HepG2 (cell line): ENCODE data around the gene SERPINE2. TPM values are rescaled to one million over a fixed set of nuclear protein-coding genes. Genes with fewer than 3 reads are reported as not detected.

Experiments
- CCDC6 ChIP-seq: sonication (generic); formaldehyde crosslinking; IDR thresholded peaks from 2 replicates; pipeline ENCODE4 v1.8.1; 2022; ENCODE audit warnings: mild to moderate bottlenecking, missing genetic modification reagents, moderate library complexity
- CHD2 ChIP-seq: IDR thresholded peaks from 2 replicates; pipeline ENCODE4 v1.6.1; 2011; ENCODE audit warnings: low read depth, low read length, improper control_type of control experiment
- E2F1 ChIP-seq: sonication (generic); formaldehyde crosslinking; IDR thresholded peaks from 2 replicates; pipeline ENCODE4 v1.5.0; 2020; ENCODE audit warnings: missing genetic modification reagents
- GATA4 ChIP-seq: sonication (generic); IDR thresholded peaks from 2 replicates; pipeline ENCODE4 v1.6.1; 2016; ENCODE audit warnings: antibody characterized with exemption, low read depth, borderline replicate concordance
- HIC2 ChIP-seq: sonication (generic); formaldehyde crosslinking; IDR thresholded peaks from 2 replicates; pipeline ENCODE4 v1.9.0; 2022; ENCODE audit warnings: low read depth, missing genetic modification reagents
- HMGXB4 ChIP-seq, 2 experiments: sonication (generic) in 1 of 2; formaldehyde crosslinking in 1 of 2; IDR thresholded peaks; 2 replicates each; pipeline versions ENCODE4 v1.4.0 to v1.6.1; 2018 to 2020; ENCODE audit warnings: missing genetic modification reagents in 2 of 2, borderline replicate concordance in 1 of 2, low read depth in 1 of 2, mild to moderate bottlenecking in 1 of 2, missing biosample characterization in 1 of 2
- IKZF4 ChIP-seq: sonication (generic); formaldehyde crosslinking; IDR thresholded peaks from 2 replicates; pipeline ENCODE4 v1.5.1; 2020; ENCODE audit warnings: borderline replicate concordance, mild to moderate bottlenecking, low read depth, missing genetic modification reagents; ENCODE audit errors: not compliant biosample characterization
- KLF12 ChIP-seq: sonication (generic); formaldehyde crosslinking; IDR thresholded peaks from 2 replicates; pipeline ENCODE4 v1.4.0; 2020; ENCODE audit warnings: missing genetic modification reagents, borderline replicate concordance
- MXI1 ChIP-seq: IDR thresholded peaks from 3 replicates; pipeline ENCODE4 v1.6.1; 2012; ENCODE audit warnings: low read depth, low read length, inconsistent platforms, borderline replicate concordance
- POLR2G ChIP-seq: fragments of 200-400 bp; formaldehyde crosslinking; IDR thresholded peaks from 2 replicates; pipeline ENCODE4 v1.6.1; 2018; ENCODE audit warnings: mild to moderate bottlenecking, low read depth, low read length, moderate library complexity
- UBTF ChIP-seq: sonication (generic); formaldehyde crosslinking; IDR thresholded peaks from 2 replicates; pipeline ENCODE4 v1.4.0; 2020; ENCODE audit warnings: mild to moderate bottlenecking, missing genetic modification reagents
- ZFP1 ChIP-seq: IDR thresholded peaks from 2 replicates; pipeline ENCODE4 v1.6.1; 2016
- ZMYM3 ChIP-seq: sonication (generic); formaldehyde crosslinking; IDR thresholded peaks from 2 replicates; pipeline ENCODE4 v1.5.1; 2020; ENCODE audit warnings: mild to moderate bottlenecking, missing genetic modification reagents
- ZNF12 ChIP-seq: sonication (generic); formaldehyde crosslinking; IDR thresholded peaks from 2 replicates; pipeline ENCODE4 v1.5.0; 2020; ENCODE audit warnings: missing genetic modification reagents
- ZNF263 ChIP-seq: sonication (generic); formaldehyde crosslinking; IDR thresholded peaks from 2 replicates; pipeline ENCODE4 v1.4.0; 2020; ENCODE audit warnings: missing genetic modification reagents
- ZNF264 ChIP-seq: sonication (generic); formaldehyde crosslinking; IDR thresholded peaks from 2 replicates; pipeline ENCODE4 v1.4.0; 2020; ENCODE audit warnings: missing genetic modification reagents
- ZNF329 ChIP-seq: sonication (generic); formaldehyde crosslinking; IDR thresholded peaks from 2 replicates; pipeline ENCODE4 v1.9.0; 2021; ENCODE audit warnings: low read depth, mild to moderate bottlenecking, missing genetic modification reagents
- ZNF556 ChIP-seq: sonication (generic); formaldehyde crosslinking; IDR thresholded peaks from 2 replicates; pipeline ENCODE4 v1.4.0; 2020; ENCODE audit warnings: mild to moderate bottlenecking, missing genetic modification reagents, borderline replicate concordance
- ZNF768 ChIP-seq: sonication (generic); formaldehyde crosslinking; IDR thresholded peaks from 2 replicates; pipeline ENCODE4 v1.4.0; 2020; ENCODE audit warnings: missing genetic modification reagents
- ZNF883 ChIP-seq: sonication (generic); formaldehyde crosslinking; IDR thresholded peaks from 2 replicates; pipeline ENCODE4 v1.5.1; 2020; ENCODE audit warnings: mild to moderate bottlenecking, missing genetic modification reagents; ENCODE audit errors: not compliant biosample characterization
- polyA plus RNA-seq, 8 experiments: library from polyadenylated mRNA; depleted of rRNA in 3 of 8; stranded (reverse) in 7 of 8; unstranded in 1 of 8; fragments of >200 nt; fragmentation: Illumina TruSeq in 4 of 8; extraction: Trizol in 4 of 8; gene quantifications; 2 replicates each; pipeline versions ENCODE4 v1.2.1 to v1.2.3, GENCODE V29; 2011 to 2016; ENCODE audit warnings: low read depth in 4 of 8, missing spikeins in 1 of 8, mixed read lengths in 1 of 8; ENCODE audit not compliant: insufficient read depth in 1 of 8
- total RNA-seq, 5 experiments: library from RNA; depleted of rRNA; stranded (reverse); fragments of >200 nt; fragmentation: Illumina TruSeq; extraction: Trizol; gene quantifications; 2 replicates each; pipeline ENCODE4 v1.2.3, GENCODE V29; 2016; ENCODE audit warnings: low read depth in 1 of 5

Gene SERPINE2
- total and polyA plus RNA-seq, 2 of the 13 experiments (the other 11 are each of a cell fraction or from before 2014, with no cell fraction given), result 7.9 to 18.1 TPM

- TF ChIP-seq E2F1 (CRISPR knock-in tag), result no peak
- TF ChIP-seq CCDC6 (CRISPR knock-in tag), result peak; percentile 68
- peak; percentile 21; the same call in 1 of the 2 replicates for TF ChIP-seq ZNF12
- TF ChIP-seq ZNF883 (CRISPR knock-in tag), result no peak
- TF ChIP-seq ZNF263, result peak; percentile 54; the same call in 1 of the 2 replicates
- TF ChIP-seq KLF12 (CRISPR knock-in tag), result no peak
- 0 out of 2 replicates have a peak, but pooled peaks have one; percentile 7 for TF ChIP-seq ZNF768
- peak; percentile 99 for TF ChIP-seq ZNF556 (CRISPR knock-in tag)
- TF ChIP-seq ZNF329 (CRISPR knock-in tag), result peak; percentile 56; the same call in 1 of the 2 replicates
- peak; percentile 84 for TF ChIP-seq POLR2G
- TF ChIP-seq CHD2, result 0 out of 2 replicates have a peak, but pooled peaks have one; percentile 2
- peak; percentile 64; the same call in 1 of the 2 replicates for TF ChIP-seq GATA4
- peak; percentile 47; the same call in 1 of the 2 replicates for TF ChIP-seq ZNF264
- TF ChIP-seq UBTF (CRISPR knock-in tag), result peak; percentile 89
- TF ChIP-seq HIC2 (CRISPR knock-in tag), result peak; percentile 75
- peak; percentile 90 for TF ChIP-seq ZMYM3 (CRISPR knock-in tag)
- peak; percentile 54; the same call in 1 of the 2 replicates for TF ChIP-seq ZFP1
- peak; percentile 60; the same call in 1 of the 3 replicates for TF ChIP-seq MXI1
- TF ChIP-seq IKZF4 (CRISPR knock-in tag), result peak; percentile 59
- TF ChIP-seq HMGXB4 (CRISPR knock-in tag; IDR thresholded peaks at IDR 0.05; ENCODE audit: borderline replicate concordance in 1 of 2, low read depth in 1 of 2), result peak; percentile 73 to 87
These were observed 108.7 kb downstream of the SERPINE2 start (continued) for GRCh38 chr2:223930103-223930976.
